ENCODE data around the gene SHISAL1.
"Not testable (repeated sequence)": the region's sequence is repeated elsewhere in the genome, so short reads cannot be mapped to it uniquely, and the experiment has no call there.

Gene SHISAL1

GRCh38 chr22:44325718-44326490 lies 13.2 kb upstream of the SHISAL1 start:
- DNase-seq: no peak

DNA sequence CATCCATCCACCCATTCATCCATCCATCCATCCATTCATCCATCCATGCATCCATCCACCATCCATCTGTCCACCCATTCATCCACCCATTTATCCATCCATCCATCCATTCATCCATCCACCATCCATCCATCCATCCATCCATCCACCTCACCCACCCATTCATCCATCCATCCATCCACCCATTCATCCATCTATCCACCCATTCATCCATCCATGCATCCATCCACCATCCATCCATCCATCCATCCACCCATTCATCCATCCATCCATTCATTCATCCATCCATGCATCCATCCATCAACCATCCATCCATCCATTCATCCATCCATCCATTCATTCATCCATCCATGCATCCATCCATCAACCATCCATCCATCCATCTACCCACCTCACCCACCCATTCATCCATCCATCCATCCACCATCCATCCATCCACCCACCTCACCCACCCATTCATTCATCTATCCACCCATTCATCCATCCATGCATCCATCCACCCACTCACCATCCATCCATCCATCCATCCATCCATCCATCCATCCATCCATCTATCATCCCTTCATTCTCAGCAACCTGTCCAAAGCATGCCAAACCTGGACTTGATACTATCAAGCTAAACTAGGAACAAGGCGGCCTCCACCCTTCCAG lies 10.5 kb upstream of the SHISAL1 start:
- DNase-seq: not testable (repeated sequence)

GRCh38 chr22:44319685-44320084 lies 6.9 kb upstream of the SHISAL1 start:
- no peak for DNase-seq

DNA sequence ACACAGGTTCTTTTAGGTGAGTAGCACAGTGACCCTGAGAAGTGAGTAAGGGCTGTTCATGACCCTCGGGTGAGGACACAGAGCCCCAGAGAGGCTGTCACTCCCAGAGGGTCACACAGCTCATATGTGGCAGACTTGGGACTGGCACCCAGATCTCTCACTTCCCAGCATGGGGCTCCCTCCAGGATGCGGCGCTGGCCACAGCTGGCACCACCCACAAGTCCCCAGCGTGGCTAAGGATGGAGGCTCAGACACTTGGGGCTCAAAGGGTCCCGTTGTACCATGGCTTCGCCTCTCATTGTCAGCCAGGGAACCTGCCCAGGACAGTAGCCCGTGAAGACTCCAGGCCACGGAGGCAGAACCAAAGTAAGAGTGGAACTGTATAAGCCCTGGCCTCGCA lies 6.0 kb upstream of the SHISAL1 start:
- no peak for DNase-seq

DNA sequence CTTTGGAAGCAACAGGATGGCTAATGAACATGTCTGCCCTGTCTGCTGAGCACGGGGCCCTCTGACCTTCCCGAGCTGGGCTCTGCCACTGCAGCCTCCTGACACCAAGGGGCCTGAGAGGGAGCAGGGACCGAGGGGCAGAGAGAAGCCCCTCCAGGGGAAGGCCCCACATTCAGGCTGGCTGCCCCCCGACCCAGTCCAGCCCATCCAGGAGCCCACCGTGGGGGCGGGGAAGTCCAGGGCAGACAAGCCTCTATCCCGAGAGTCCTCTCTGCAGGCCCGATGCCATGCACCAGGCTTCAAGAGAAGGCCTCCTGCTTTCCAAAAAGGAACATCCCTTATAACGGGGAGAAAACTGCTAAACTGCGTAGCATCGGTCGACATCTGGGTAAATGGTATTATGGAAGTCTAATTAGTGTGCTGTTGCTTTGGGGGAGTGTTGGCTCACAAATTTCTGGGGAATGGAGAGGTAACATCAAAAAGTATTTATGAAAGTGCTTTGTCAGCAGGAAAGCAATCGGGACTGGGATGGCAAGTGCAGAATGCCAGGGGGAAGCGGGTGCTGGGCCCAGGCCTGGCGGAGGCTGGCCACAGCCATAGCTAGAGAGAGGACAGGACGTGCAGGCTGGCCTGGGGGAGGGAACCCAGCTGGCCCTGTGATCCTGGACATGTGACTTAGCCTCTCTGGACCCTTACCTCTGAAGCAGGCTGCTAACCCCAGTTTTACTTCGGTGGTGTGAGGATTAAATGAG lies 5.3 kb upstream of the SHISAL1 start:
- no peak for DNase-seq

GRCh38 chr22:44317123-44317444 lies 4.3 kb upstream of the SHISAL1 start:
- no peak for DNase-seq

GRCh38 chr22:44316393-44317122 lies 3.8 kb upstream of the SHISAL1 start:
- no peak for DNase-seq

- no peak for DNase-seq
Observed at GRCh38 chr22:44314425-44315067, 1.8 kb upstream of the SHISAL1 start.

- DNase-seq: no peak
Observed at GRCh38 chr22:44313385-44314006, 745 bp upstream of the SHISAL1 start.

GRCh38 chr22:44311855-44312170 lies 938 bp downstream of the SHISAL1 start:
- no peak for DNase-seq

DNA sequence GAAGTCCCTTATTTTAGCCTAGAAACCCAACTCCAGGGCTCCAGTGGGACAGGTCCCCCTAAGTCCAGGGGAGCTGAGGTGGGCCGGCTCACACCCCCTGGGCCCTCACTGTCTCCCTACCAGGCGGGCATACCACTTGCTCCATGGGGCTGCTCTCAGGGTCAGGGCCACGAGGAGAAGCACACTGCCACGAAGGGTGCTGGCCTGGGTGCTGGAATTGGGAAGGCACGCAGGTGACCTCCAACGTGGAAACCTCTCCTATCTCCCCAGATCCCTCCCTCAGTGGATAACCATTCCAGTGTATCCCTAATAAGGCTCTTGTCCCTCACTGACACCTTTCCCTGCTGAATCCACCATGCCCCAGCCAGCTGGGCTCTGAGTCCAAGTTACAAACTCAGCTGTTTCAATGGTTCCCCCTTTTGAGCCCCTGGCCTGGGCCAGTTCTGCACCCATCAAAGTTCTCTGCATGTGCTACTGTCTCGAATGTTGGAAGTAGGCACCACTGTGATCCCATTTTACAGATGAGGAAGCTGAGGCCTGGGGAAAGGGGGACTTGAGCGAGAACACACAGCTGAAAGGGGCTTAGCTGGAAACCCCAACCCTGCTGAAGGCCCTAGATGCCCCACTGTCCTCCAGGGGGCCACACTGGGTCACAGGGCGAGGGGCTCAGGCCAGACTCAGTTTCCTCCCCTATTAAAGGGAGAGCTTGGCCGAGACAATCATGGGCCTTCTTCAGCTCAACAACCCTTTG lies 1.5 kb downstream of the SHISAL1 start:
- DNase-seq: no peak

GRCh38 chr22:44309647-44310046 lies 3.1 kb downstream of the SHISAL1 start:
- DNase-seq: no peak

- no peak for DNase-seq
Observed at GRCh38 chr22:44309137-44309536, 3.6 kb downstream of the SHISAL1 start.

DNA sequence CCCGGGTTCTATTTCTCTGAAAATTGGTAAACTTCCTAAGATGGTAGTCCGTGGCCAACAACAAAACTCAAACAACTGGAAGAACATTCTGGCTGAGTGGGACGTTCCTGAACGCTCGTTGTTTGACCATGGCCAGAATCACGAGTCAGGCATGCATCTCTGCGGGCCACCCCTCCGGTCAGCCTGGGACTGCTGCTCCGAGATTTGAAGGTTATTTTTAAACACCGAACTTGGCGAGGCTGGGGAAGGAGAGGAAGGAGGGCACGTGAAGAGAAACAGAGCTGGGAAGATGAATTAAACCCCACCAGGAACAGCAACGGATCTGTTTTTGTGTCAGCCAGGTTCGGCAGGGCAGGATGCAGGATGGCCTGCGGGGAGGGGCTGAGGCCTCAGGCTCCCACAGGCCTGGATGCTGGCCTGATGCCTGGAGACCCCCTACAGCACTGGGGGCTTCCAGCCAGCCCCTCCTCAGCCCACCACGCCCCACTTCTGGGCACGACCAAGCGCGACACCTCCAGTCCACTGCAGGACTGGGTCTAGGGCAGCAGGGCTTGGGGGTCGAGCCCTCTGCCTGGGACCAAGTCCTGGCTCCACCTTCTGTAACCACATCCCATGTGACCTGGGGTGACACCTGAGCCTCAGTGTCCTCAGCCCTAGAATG lies 5.1 kb downstream of the SHISAL1 start:
- no peak for DNase-seq

- DNase-seq: no peak
Observed at GRCh38 chr22:44305888-44306287, 6.9 kb downstream of the SHISAL1 start.

DNA sequence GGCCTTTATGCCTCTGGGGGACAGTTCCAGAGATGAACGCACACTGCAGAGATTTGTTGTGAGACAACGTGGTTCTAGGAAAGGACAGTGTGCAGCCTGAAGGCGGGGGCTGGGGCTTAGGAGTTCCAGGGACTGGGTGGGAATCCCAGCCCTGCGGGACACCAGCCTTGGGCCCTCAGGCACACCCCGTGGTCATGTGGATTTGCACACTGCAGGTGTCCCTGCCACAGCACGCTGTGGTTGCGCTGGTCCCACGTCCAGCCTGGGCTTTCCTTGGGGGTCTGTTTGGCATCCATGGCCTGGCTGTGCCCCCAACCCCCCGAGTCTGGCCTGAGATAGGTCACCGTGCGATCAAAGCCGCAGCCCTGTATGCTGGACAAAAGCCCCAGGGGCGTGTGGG lies 7.3 kb downstream of the SHISAL1 start:
- DNase-seq: no peak

DNA sequence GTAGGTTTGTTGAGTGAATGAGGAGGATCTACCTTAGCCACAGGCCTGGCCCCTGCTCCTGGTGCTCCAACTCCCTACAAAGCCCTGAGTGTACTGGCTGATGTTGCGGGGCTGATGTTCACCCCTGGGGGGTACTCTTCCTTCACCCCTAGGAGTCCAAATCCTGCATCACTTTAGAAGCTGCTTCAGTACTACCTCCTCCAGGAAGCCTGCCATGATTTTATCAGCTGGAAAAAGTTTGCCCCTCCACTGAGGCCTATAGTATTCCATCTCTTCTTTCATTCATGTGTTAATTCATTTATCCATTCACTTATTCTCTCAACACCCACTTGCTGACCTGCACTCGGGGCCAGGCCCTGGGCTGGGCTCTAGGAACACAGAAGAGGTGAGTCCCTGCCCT lies 7.8 kb downstream of the SHISAL1 start:
- DNase-seq: no peak

- DNase-seq: no peak
Observed at GRCh38 chr22:44304354-44304753, 8.4 kb downstream of the SHISAL1 start.

- DNase-seq: not testable (repeated sequence)
Observed at GRCh38 chr22:44302363-44302762, 10.4 kb downstream of the SHISAL1 start.

GRCh38 chr22:44301039-44301438 lies 11.7 kb downstream of the SHISAL1 start:
- DNase-seq: no peak

- DNase-seq: no peak
Observed at GRCh38 chr22:44299124-44299523, 13.6 kb downstream of the SHISAL1 start.

Measured in activated CD4-positive, alpha-beta T cell treated with anti-CD3 and anti-CD28 coated beads for 4 hours (primary cell).